DMS53 treated with DMSO at 0.1 percent for 48 hours (cell line): ENCODE results near the gene ENC1.

ENCODE experiments used
- DNase-seq: peaks from one replicate; lab custom pipeline; 2025; ENCODE audit not compliant: unreplicated experiment; lab: John Stamatoyannopoulos, UW

The ENC1 gene

DNA sequence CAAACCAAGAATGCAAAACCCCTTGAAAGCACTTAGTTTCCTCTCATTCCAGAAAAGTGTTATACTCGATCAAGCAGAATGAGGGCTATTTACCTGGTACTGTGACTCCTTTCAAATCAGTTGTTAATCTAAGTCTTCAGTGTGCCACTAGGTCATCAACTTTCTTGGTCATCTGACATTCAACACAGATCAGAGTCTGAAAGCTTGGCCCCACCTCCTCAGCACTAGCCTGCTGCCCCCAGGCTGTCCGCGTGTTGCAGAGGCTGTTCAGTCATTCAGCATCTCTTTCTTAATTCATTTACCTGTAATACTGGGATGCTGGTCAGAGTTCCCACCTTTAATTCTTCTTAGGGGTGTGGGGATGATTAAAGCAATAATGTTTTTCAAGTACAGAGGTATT, 28.5 kb downstream of the ENC1 start:
- no peak for DNase-seq

DNA sequence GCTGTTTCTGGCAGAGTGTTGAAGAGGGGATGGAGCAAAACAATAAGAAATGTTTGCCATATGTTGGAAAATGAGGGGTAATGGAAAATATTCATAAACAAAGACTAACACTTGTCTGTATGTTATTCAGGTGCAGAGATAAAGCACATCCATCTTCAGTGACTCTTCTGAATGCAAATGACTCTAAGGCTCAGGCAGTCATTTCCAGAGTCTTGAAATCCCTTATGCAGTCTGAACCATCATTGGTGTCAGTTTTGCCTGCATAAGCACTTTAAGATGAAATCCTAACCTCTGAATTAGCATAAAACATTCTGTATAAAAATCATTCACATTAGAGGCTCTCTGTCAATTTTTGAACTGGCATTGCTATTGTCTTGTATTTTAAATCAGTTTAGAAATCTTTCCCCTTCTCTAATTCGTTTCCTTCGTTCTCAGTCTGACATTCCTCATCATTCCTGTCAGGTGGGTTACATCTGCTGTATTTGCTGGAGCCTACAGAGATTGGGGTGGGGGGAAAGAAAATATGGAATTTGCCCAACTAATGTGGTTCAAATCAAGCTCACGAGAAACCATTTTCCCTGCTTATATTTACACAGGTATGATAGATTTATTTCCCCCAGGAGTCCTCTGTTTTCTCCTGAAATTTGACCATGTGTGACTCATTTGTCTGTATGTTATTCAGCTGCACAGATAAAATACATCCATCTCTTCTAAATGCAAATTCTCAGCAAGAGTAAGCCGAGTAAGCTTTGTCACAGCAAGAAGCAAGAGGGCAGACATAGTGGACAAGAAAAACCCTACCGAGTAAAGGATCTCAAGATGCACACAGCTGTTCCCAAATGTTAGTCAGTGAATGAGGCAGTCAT, 31.6 kb downstream of the ENC1 start:
- no peak for DNase-seq

DNA sequence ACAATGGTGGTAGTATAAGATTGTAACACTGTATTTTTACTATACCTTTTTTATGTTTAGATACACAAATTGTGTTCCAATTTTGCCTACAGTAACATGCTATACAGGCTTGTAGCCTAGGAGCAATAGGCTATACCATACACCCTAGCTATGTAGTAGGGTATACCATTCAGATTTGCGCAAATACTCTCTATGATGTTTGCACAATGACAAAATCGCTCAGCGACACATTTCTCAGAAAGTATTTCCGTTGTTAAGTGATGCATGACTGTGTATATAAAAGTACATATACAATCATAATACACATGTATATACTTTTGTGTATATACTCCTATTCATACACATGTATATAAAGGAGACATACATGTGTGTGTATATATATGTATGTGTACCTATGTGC, 34.8 kb downstream of the ENC1 start:
- DNase-seq: peak; percentile 76

DNA sequence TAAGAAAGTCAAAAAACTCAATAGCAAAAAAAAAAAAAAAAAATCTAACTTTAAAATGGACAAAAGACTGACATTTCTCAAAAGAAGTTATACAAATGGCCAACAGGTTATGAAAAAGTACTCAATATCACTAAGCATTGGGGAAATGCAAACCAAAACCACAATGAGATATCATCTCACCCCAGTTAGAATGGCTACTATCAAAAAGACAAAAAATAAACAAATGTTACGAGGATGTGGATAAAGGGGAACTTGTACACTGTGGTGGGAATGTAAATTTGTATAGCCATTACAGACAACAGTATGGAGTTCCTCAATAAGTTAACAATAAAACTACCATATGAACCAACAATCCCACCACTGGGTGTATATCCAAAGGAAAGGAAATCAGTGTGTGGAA, 37.2 kb downstream of the ENC1 start:
- no peak for DNase-seq

DNA sequence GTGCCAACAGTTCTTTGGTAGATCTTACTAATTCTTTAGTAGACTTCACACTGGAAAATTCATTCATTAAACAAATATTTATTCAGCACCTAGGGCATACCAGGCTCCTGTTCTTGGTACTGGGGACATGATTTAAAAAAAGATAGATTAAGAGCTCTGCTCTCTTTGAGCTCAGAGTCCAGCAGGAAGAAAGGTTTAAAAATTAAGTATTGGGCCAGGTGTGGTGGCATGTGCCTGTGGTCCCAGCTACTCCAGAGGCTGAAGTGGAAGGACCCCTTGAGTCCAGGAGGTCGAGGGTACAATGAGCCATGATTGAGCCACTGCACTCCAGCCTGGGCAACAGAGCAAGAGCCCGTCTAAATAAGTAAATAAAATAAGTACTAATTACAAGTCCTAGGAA, 41.4 kb downstream of the ENC1 start:
- no peak for DNase-seq

DNA sequence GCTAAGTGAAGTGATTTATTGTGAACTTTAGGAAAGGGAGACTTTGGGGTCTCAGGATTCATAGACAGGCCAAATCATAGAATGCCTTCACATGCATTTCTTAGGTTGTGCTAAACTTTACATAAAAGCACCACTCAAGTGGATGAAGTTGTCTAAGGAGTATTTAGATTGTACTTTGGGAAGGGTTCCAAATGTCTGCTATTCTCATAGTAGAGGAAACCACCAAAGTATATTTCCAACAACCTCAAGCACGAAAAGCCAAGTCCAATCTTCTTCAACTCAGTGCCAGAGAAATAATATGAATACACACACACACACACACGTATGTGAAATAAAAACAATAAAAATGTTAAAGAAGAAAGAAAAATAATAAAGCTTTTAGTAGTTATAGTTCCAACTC, 41.8 kb downstream of the ENC1 start:
- no peak for DNase-seq

DNA sequence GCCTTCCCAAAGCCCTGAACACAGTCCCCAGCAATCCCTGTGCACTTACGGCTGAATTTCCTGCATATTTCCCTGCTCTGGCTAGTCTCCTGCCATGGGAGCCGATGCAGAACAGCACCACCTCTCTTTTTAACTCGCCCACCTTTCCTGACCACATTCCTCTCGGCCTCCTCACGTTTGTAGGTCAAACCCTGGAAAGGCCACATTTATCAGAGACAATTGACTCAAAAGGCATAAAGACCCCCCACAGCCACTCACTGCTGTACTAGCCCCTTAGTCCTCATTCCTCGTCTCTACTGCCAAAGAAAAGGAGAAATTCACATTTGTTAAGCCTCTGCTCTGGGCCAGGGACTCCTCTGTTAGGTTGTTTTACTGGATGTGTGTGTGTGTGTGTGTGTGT, 43.6 kb downstream of the ENC1 start:
- no peak for DNase-seq

DNA sequence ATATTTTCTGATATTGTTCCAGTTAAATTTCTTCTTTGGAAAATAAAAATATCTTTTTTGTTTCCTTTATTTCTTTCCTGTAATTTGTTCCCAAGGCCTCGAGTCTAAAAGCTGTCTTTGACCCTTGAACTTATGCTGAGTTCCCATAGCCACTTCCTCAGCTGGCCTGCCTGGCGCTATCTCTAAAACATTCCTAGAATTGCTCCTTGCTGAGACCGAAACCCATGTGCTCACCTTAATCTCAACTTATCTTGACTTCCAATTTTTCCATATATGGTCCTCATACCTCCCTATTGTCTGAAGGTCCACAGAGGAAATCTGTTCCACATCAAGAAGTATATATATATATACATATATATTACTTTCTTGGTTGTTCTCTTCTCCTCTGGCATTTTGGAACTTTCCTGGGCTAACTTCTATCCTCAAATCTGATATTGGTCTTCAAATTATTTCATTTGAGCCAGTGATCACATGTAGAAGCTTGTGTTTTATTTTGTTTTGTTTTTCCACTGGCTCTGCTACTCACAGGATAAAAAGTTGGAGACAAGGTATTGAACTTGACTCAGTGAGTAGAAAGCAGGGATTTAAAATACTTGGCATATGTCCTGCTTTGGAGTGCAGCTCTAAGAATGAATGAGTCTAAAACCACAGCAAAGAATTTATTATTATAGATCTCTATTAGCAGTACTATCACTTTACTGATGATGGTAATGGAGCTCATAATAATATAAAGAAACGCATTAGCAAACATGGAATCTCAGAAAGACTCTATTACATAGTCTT, 45.2 kb downstream of the ENC1 start:
- DNase-seq: no peak

DNA sequence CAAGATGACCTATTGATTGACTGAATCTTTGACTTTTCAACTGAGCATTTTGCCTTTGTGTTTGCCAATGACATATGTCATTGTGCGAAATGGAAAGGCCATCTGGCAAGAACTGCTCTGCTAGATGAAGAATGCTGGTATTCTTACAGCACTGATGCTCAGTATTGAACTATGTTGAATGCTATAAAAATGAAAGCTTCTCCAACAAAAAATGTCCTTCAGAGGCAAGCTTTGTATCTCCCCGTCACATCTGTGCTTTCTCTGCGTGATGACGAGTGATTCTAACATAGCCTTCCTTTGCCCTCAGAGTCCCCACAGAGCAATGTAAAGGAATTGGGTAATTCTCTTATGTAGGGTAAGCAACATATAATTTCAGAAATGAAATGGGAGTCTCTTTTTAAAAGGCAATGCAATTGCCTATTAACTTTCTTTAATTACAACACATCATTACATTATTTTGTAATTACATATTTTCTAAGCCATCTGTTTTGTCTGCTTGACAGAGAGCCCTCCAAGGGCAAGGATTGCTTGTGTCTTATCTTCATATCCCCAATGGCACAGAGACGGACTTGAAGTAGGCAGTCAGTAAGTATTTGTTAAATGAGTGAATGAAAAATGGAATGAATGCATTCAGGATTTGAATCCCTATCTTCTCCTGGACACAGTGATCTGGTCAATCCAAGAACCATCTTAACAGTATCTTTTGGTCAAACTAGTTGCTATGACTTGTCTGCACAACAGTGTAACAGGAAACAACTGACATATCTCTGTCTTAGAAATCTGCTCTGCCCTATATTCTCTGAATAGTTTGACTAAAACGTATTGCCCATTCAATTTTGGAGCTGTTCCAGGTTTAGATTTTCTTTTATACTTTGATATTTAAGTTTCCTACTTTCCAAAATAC, 46.1 kb downstream of the ENC1 start:
- DNase-seq: no peak

DNA sequence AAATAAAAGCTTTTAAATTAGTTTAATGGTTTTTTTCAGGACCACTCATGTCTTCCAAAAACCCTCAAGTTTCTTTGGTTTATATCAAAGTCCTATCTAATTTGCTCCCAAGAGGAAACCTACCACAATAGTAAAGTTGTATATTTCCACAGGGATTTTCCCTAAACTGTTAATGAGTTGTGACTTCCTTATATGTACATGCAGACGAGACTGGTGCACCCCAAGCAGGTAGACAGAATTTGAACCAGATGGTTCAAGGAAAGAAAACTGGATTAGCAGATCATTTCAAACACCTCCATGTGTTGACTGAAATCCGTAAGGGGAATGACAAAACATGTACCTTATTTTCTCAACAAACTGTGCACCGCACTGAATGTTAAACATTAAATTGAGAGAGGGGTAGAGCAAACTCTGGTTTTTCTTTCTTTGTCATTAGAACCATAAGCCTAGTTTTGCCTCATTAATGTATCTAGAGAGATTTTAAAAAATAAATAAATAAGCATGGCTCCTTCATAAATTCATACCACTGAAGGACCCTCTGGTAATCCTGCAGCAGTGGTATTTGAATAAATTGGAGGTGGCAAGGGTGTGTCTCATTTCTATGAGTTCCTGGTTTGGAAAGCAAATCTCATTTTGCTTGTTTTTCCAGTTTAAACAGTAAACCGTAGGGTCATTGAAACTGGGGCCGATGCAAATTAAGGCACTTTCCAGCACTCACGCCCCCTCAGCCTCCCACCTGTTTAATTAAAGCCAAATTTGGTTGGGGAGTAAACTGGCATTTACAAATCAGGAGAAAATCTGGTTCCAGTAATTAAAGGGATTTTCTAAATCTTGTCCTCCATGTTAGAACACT, 51.1 kb downstream of the ENC1 start:
- DNase-seq: no peak

DNA sequence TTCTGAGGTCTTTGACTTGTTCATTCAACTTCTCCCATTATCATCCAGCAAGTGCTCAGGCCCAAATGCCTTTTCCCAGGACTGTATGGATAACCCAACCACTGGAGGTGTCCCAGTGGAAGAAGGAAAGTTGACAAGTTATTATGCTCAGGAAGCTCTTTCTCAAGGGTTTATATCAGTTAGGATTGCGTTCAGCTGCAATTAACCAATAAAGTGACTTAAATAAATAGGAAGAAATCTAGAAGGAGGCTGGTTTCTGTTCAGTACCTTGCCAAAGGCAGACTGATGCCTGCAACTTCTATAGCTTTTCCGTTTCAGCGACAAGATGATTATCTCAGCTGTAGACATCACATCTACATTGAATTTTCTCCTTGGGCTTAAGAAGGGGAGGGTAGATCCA, 52.1 kb downstream of the ENC1 start:
- no peak for DNase-seq

DNA sequence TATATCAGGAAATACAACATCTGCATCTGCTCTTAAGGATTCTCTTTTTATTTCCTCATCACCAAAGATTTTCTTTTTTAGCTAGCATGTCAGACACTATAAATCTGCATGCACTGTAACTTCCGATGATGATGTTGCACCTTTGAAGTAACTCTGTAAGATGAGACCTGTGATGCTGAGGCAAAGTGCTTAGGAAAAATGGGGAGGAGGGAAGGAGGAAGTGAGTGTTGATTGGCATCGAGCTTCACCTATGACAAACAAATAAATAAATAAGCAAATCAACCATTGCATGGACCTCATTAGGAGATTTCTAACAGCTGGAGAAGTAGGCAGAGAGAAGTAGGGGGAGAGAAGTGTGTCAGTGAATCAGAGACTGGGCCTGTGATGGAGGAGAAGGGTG, 52.6 kb downstream of the ENC1 start:
- no peak for DNase-seq

DNA sequence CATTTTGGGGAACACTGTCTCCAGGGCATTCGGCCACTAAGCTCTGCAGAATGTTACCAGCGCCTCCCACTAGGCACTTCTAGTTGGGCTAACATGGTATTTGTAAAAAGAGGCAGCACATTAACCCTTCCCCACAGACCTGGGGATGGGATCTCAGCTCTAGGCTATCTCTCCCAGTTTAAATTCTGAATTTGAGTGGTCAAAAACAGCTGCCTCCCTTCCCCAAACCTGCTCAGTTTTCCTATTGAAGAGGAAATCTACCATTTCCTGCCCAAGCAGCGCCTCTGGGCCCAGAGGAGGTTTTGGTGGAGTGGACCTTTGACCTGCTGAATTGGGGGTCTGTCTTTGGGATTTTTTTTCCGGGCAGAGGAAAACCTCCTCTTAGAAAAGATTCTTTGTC, 53.2 kb downstream of the ENC1 start:
- no peak for DNase-seq

DNA sequence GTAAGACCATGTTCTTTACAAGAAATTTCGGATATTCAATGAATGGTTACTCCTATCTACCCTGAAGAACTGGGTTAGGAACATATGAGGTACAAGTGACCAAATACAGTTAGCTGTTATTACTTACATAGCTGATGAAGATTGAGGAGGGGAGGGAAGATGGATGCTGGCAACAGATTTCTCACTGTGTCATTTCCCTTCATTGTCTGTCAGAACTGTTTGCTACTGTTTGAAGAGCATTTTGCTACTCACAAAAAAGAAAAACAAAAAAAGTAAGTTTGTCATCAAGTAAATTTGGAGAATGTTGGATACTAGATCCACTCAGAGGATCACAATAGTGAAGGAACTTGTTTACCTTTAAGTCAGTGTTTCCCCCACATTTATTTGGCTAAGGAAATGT, 53.7 kb downstream of the ENC1 start:
- no peak for DNase-seq

DNA sequence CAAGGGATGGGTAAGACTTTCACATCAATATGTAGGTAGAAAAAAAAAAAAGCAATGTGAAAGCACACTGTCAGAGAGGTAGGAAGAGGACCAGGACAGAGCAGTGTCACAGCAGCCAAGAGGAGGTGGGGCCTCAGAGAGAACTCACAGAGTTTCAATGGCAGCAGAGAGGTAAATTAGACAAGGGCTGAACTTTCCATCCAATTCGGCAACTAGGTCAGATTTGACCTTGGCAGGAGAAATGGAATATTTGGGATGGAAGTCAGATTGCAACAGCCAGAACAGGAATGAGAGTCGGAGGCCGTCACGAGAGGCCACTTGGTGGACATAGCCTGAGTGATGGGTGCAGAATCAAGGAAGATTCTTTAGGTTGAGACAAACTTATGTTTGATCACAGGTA, 57.7 kb downstream of the ENC1 start:
- no peak for DNase-seq

DNA sequence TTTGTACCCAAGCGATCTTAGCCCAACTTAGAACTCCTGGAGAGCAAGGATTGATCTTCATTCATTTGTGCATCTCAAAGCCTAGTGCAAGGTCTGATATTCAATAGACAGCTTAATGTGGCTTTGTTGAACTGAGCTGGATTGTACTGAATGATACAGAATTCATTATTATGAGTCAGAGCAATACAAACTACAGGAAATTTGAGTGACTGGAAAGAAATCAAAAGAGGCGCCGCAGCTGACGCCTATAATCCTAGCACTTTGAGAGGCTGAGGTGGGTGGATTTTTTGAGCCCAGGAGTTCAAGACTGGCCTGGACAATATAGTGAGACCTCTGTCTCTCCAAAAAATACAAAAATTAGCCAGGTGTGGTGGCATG, 58.6 kb downstream of the ENC1 start:
- no peak for DNase-seq

DNA sequence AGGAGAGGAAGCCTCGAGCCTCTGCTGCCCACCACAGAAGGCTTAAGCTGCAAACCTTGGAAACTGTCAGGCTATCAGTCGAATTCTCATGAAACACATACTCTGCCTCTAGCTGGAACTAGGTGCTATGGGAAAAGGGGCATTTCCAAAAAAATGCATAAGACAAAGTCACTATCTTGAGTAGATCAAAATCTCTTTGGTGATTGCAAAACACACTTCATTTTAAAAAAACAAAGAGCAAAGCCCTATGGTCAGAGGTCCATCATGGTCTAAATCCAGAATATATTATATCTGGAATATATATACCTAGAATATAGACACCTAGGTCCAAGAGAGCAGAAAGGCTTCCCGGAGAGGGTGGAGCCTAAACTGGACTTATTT, 59.8 kb downstream of the ENC1 start:
- DNase-seq: no peak

DNA sequence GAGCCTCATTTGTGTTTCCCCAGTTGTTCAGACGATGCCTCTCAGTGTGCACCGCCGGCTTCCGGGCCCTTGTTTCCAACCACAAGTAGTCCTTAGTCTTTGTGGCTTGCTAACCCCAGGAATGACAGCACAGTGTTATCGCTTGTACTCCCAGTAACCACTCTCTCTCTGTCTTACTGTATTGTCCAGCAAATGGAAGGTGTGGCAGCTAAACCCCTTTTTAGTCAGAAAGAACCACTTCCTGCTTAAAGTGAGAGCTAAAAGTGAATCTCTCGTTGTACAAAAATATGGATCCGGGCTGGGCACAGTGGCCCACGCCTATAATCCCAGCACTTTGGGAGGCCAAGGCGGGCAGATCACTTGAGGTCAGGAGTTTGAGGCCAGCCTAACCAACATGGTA, 61.3 kb downstream of the ENC1 start:
- no peak for DNase-seq

DNA sequence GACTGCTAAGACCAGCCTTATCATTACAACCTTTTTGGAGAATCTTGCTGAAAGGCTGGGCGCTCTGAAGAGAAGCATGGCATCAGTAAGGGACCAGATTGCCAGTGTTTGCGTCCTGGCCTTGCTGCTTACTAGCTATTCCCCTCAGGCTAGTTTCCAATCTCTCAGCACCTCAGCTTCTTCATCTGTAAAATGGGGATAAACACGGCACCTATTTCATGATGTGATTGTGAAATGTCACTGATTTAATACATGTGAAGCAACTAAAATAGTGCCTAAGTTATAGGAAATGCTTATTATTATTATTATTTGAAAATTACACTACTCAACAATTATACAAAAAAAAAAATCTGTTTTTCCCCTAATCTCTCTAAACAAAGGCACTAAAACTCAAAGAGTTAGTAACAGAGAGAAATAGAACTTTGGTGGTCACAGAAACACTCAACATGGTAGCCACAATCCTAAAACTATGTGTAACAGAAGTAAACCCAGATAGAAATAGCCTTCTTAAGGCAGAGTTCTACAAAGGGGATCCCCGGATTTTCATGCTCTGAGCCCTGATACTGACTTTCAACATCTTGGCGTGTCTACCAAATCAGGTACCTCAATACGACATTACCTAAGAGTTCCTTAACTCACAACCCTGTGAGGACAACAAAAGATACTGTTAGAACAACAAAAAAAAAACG, 62.0 kb downstream of the ENC1 start:
- no peak for DNase-seq
